ENCODE measurements around the gene RASSF4. TPM values are rescaled to one million over a fixed set of nuclear protein-coding genes. Genes with fewer than 3 reads are reported as not detected.

RASSF4 gene
- total and polyA plus RNA-seq, 9 of the 15 experiments (the other 6 are each of a cell fraction or from before 2014, with no cell fraction given) = 0.01 to 0.62 (median 0.11) TPM; not detected in 3

DNA sequence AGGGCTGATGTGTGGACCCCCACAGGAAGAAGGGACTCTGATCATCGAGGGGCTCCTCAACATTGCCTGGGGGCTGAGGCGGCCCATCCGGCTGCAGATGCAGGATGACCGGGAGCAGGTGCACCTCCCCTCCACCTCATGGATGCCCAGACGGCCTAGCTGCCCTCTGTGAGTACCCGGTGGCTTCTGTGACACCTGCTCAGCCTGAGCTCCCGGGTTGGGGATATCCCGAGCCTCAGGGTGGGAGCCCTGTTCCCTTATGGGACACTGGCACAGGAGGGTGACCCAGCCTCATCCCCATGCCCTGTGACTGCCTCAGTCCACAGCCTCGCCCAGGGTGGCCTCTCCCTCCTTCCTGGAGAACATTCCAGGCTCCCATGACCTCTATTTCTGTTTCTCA, 22.9 kb downstream of the RASSF4 start:
- H3K79me2 ChIP-seq (ENCODE audit: control insufficient read depth, insufficient read depth, low read length) = no peaks in the 10 kb centered on the region
- H2AFZ ChIP-seq (ENCODE audit: low read depth, low read length) = no peak overlapping the region
- ATAC-seq = no peak
- no peaks in the 10 kb centered on the region for H4K20me1 ChIP-seq (replicated peaks; ENCODE audit: control insufficient read depth, insufficient read depth, low read length)
- FAIRE-seq = no peak
- WGBS (ENCODE audit: insufficient coverage, low coverage, missing lambda C conversion rate) = 17% methylated on average over 9 of the region's 9 CpGs
- TF ChIP-seq THRAP3 (IDR thresholded peaks at IDR 0.05; ENCODE audit: borderline replicate concordance) (no peak), ZNF77 (CRISPR knock-in tag; IDR thresholded peaks at IDR 0.05) (no peak), RBM14 (IDR thresholded peaks at IDR 0.05; ENCODE audit: borderline replicate concordance, insufficient read depth, low read depth, low read length) (no peak)
- H3K27me3 ChIP-seq (ENCODE audit: control insufficient read depth in 2 of 2, insufficient read depth in 2 of 2, low read length in 2 of 2) = peaks cover 2 to 18% of the 10 kb centered on the region in 2 experiments; a peak in 3 of 5 replicates
- POLR2A ChIA-PET = interaction anchor here (0.5 kb wide), 1 partner anchor 556 kb away, joined by 3 read pairs; no protein-coding TSS in a partner anchor
- H3K36me3 ChIP-seq (ENCODE audit: control insufficient read depth, insufficient read depth, low read length) = no peaks in the 10 kb centered on the region
- CTCF ChIA-PET (ENCODE audit: low intra/inter-chr PET ratio) = no interaction called here
- intact Hi-C loops (cut with micrococcal nuclease) = no loop called here
- no peak for DNase-seq (ENCODE audit: extremely low read depth in 1 of 4, low spot score in 3 of 4)
- no peak overlapping the region for H3K4me3 ChIP-seq
- H3K27ac ChIP-seq (ENCODE audit: extremely low read depth, low read depth, low read length) = no peak overlapping the region
- H3K9ac ChIP-seq (ENCODE audit: insufficient read depth in 1 of 2, low read depth in 2 of 2, low read length in 2 of 2) = peak overlapping the region in 1 of 2 experiments; percentile 23; a peak in 1 of 4 replicates
- H3K4me1 ChIP-seq (replicated peaks in 1 of 2; ENCODE audit: control insufficient read depth in 2 of 2, insufficient read depth in 2 of 2, low read length in 2 of 2) = peaks cover 44 to 50% of the 10 kb centered on the region in 2 experiments
- no TSS peak for BruUV-seq (replicated peaks)
- H3K4me2 ChIP-seq (ENCODE audit: insufficient read depth, low read length) = no peak overlapping the region
- in situ Hi-C loops (cut with MboI) = no loop called here
- H3K9me3 ChIP-seq (replicated peaks; ENCODE audit: control insufficient read depth, insufficient read depth, low read depth, low read length) = no peaks in the 10 kb centered on the region
- no peaks in the 10 kb centered on the region for H3K9me1 ChIP-seq (ENCODE audit: control insufficient read depth, insufficient read depth, low read length)

DNA sequence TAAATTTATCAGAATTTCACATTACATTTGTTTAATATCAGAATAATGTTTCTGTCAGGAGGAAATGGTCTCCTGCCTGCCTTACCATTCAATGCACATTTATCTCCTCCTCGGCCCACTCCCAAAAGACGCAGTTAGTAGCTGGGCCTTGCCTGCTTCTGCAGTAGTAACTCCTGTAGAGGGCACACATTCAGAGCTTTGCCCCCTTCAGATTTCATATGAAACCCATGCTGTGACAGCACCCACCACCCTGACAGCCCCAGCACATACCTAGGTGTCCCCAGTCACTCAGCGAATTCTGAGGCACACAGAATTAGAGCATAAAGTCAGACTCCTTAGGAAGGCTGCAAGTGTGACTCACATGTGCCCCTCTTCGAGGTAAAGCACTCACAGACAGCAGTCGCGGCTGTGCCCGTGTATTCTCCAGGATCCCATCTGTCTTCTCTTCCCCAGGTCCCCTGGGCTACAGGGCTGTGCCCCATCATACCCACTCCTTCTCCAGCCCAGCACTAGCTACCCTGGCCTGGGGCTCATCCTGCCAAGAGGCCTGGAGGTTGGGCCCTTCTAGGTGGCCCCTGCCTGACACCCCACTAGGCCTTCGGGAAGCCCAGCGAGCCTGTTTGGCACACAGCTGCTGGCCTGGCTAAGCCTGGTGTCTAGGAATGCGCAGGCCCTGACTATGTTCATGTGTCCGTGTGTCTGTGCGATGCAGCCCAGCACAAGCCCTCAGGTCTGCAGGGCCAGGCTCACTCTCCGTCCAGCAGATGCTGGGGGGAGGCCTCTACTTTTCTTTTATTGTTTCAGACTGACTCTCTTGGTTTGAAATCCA, 23.7 kb downstream of the RASSF4 start:
- no TSS peak for BruUV-seq (replicated peaks)
- TF ChIP-seq, protein P1, sequence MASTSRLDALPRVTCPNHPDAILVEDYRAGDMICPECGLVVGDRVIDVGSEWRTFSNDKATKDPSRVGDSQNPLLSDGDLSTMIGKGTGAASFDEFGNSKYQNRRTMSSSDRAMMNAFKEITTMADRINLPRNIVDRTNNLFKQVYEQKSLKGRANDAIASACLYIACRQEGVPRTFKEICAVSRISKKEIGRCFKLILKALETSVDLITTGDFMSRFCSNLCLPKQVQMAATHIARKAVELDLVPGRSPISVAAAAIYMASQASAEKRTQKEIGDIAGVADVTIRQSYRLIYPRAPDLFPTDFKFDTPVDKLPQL (IDR thresholded peaks at IDR 0.05; ENCODE audit: extremely low read depth, insufficient read length) = no peak
- TF ChIP-seq ZFPM2 (CRISPR knock-in tag; IDR thresholded peaks at IDR 0.05) = no peak
- Histone ChIP-seq H2AFZ (ENCODE audit: low read depth, low read length) (no peak overlapping the region), H3K9ac (ENCODE audit: insufficient read depth in 1 of 2, low read depth in 2 of 2, low read length in 2 of 2) (peak overlapping the region in 1 of 2 experiments; percentile 11; a peak in 1 of 4 replicates), H3K36me3 (ENCODE audit: control insufficient read depth, insufficient read depth, low read length) (no peaks in the 10 kb centered on the region), H3K27me3 (ENCODE audit: control insufficient read depth in 2 of 2, insufficient read depth in 2 of 2, low read length in 2 of 2) (peaks cover 4 to 19% of the 10 kb centered on the region in 2 experiments), H3K79me2 (ENCODE audit: control insufficient read depth, insufficient read depth, low read length) (no peaks in the 10 kb centered on the region), H4K20me1 (replicated peaks; ENCODE audit: control insufficient read depth, insufficient read depth, low read length) (no peaks in the 10 kb centered on the region), H3K27ac (ENCODE audit: extremely low read depth, low read depth, low read length) (no peak overlapping the region), H3K4me2 (ENCODE audit: insufficient read depth, low read length) (no peak overlapping the region), H3K9me1 (ENCODE audit: control insufficient read depth, insufficient read depth, low read length) (no peaks in the 10 kb centered on the region), H3K4me1 (replicated peaks in 1 of 2; ENCODE audit: control insufficient read depth in 2 of 2, insufficient read depth in 2 of 2, low read length in 2 of 2) (peaks cover 36 to 42% of the 10 kb centered on the region in 2 experiments), H3K9me3 (replicated peaks; ENCODE audit: control insufficient read depth, insufficient read depth, low read depth, low read length) (no peaks in the 10 kb centered on the region), H3K4me3 (no peak overlapping the region)
- WGBS (ENCODE audit: insufficient coverage, low coverage, missing lambda C conversion rate) = 39% methylated on average over 13 of the region's 13 CpGs
- ChIA-PET POLR2A (interaction anchor here (1.0 kb wide), 1 partner anchor 10 kb away, joined by 3 read pairs; no protein-coding TSS in a partner anchor), CTCF (ENCODE audit: low intra/inter-chr PET ratio) (no interaction called here)
- ATAC-seq = no peak
- FAIRE-seq = no peak
- intact Hi-C loops (cut with micrococcal nuclease) = no loop called here
- no peak for DNase-seq (ENCODE audit: extremely low read depth in 1 of 4, low spot score in 3 of 4)
- in situ Hi-C loops (cut with MboI) = no loop called here
